GF-D8 (cell line): Measurements from ENCODE around the gene XKR8.

Source experiments
- DNase-seq: peaks from one replicate; lab custom pipeline; 2025; lab: John Stamatoyannopoulos, UW

Gene XKR8

DNA sequence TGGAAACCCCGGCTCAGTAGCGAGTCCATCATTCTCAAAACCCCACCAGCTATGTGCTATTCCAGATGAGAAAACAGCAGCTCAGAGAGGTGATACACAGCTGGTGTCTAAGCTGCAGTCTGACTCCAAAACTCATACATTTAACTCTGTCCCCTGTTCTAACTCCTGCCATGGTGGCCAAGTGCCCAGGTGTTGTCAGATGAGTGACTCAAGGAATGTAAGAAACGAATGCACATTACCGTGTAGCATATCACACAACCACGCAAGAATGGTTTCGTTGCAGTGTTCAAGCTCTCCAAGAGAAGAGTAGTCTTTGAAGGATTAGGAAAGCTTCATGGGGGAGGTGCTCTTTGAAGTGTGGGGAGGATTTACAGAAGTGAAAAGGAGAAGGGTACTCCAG, 4.7 kb upstream of the XKR8 start:
- DNase-seq: no peak

- DNase-seq: no peak
These were observed 3.0 kb upstream of the XKR8 start for GRCh38 chr1:27956761-27957160.

DNA sequence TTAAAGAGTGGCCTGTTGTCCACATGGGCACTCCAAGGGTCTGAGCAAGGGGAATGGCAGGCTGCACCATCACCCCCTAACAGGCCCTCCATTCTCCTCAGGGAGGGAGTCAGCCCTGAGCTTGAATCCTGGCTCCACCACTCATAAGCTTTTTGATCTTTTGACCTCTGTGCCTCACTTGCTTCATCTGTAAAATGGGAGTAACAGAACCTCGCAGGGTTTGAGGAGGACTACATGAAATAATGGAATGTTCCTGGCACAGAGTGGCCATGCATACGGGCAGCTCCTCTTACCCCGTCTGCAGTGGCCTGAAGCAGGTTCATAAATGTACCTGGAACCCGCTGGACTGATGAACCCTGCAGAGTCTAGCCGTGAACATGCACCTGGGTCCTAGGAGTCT, 2.1 kb upstream of the XKR8 start:
- DNase-seq: no peak

DNA sequence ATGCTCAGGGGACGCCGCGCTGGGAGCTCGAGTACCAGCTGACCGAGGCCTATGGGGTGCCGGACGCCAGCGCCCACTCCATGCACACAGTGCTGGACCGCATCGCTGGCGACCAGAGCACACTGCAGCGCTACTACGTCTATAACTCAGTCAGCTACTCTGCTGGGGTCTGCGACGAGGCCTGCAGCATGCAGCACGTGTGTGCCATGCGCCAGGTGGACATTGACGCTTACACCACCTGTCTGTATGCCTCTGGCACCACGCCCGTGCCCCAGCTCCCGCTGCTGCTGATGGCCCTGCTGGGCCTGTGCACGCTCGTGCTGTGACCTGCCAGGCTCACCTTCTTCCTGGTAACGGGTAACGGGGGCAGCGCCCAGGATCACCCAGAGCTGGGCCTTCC, 1.3 kb upstream of the XKR8 start:
- DNase-seq: no peak

GRCh38 chr1:27960762-27961645, 1.2 kb downstream of the XKR8 start:
- DNase-seq: no peak

DNA sequence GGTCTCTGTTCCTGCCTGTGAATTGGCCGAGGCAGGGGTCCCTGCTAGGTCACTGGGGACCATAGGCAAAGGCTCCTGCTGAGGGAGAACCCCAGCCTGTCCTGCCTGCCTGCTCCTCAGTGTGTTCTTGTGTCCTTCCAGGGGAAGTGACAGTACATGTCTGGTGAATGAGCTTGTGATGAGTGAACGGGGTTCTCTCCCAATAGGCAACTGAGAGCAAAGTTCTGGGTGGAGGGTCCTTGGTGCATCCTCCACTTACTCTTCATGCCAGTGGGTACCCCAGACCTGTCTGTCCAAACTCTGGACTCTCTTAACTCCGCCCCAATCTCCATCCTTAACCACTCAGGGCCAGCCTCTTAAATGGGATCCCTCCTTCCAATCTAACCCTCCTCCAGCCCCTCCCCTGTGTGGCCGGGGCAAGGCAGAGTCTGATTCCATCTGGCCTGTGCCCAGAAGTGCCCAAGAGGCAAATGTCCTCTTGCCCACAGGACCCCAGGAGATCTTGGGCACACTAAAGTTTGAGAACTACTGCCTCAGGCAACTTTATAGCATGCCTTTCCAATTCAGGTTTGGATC, 2.0 kb downstream of the XKR8 start:
- DNase-seq: no peak

- no peak for DNase-seq
These were observed 3.6 kb downstream of the XKR8 start for GRCh38 chr1:27963393-27963792.

GRCh38 chr1:27966402-27967105, 6.8 kb downstream of the XKR8 start:
- no peak for DNase-seq

GRCh38 chr1:27967106-27967883, 7.5 kb downstream of the XKR8 start:
- no peak for DNase-seq

GRCh38 chr1:27967884-27968466, 8.2 kb downstream of the XKR8 start:
- no peak for DNase-seq

- no peak for DNase-seq
These were observed 8.9 kb downstream of the XKR8 start for GRCh38 chr1:27968692-27969091.

DNA sequence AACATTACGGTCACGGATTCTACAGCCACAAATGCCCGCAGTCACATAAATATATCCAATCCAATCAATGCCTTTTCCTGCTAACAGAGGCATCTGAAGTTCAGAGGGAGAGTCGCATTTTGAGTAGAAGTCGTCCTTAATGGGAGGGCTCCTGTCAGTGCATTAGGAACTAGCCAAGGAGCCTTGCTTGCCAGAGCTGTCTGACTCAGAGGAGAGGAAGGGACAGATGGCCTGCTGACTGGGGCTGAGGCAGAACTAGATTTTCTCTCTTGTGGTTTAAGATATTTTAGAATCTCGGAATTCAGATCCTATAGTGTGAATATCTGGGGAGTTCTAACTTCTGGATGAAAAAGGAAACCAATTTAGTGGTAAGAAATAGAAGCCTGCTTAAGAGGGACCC, 10.6 kb downstream of the XKR8 start:
- DNase-seq: no peak

- no peak for DNase-seq
These were observed 11.9 kb downstream of the XKR8 start for GRCh38 chr1:27971674-27972073.

DNA sequence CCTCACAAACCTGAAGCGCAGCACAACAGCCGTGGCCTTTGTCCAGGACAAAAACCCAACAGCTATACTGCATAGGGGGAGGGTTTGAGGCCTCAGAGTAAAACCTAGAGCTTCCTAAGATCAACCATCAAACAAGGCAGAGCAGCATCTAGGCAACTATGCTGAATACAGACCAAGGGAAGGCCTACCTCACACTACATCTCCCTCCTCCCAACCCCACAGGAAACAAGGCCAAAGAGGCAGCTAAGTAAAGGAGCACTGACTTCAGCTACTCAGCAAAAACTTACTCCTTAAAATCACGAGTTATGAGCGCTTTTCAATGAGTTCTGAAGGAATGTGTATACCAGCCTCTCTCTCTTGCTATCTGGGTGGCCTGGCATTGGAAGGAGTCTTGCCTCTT, 12.4 kb downstream of the XKR8 start:
- DNase-seq: no peak

DNA sequence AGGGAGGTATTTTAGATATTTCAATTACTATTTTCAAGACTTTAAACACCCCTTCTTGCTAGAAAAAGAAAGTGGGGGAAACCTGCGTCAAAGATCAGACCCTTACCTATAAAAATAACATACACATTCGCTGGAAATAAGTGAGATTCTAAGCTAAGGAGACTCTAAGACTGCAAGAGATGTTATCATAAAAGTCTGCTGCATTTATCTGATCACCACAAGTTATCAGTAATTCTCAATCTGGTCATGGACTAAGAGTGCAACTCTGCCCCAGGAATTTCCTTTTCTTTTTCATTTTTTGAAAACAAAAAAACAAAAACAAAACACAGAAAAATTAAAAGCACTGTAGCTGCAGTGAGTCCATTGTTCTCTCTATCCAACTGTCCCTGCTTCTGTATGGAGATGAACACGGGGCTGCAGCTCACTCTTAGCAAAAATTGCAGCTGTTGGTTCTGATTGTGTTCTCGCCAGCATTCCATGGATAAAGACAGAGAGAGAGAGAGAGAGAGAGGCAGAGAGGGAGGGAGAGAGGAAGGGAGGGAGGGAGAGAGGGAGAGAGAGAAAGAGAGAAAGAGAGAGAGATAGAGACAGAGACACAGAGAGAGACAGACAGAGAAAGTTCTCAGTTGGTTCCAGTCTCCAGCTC, 14.1 kb downstream of the XKR8 start:
- no peak for DNase-seq

GRCh38 chr1:27974417-27974781, 14.6 kb downstream of the XKR8 start:
- no peak for DNase-seq

DNA sequence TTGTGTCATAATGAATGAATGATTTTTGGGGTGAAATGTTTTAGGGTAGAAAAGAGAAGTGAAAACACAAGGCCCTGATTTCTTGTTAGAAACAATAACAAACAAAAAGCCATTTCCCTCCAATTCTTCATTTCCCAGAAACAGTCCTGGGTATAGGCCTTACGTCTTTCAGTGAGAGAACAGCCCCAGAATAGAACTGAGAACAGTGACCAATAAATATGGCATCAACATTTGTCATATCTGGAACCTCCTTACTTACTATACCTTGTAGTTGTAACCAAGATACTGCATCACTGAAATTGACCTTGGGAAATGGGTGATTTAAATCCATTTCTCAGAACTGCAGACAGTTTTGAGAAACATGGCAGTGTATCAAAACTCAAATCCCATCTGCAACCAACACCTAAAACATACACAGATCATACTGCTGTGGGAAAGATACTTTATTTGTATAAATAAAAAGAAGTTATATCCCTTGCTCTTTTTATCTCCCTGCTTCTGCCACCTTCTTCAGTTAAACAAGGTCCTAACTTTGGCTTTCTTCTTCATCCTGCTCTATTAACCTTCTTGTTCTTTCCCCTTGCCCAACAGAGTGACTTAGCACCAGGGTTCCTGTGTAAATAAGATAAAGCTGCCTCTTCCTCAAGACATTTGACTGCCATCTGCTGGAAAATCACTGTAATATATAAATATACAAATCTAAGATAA, 19.5 kb downstream of the XKR8 start:
- peak; percentile 82 for DNase-seq

DNA sequence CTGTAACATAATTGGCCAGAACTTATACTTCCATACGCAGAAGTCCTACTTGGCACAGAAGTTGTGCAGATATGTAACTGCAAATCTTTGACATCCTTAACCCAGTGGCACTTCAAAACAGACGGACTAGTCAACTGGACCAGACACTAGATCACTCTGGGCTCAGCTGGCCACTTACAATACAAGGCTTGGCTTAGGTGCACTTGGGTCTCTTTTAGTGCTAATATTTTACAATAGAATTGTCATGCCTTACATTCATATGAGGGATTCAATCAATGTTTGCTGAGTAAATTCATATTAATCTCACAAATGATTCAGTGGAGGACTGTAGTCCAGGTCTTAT, 20.1 kb downstream of the XKR8 start:
- DNase-seq: no peak

GRCh38 chr1:27980216-27980845, 20.6 kb downstream of the XKR8 start:
- no peak for DNase-seq

- no peak for DNase-seq
These were observed 21.4 kb downstream of the XKR8 start for GRCh38 chr1:27981145-27981544.
